Neural cell (in vitro differentiated cells): Measurements from ENCODE around the gene HADH. TPM values are rescaled to one million over a fixed set of nuclear protein-coding genes. Genes with fewer than 3 reads are reported as not detected.

Experiments used
- H2AFZ ChIP-seq: fragments of 200-600, 300-800 bp; sonication (generic), shearing (Covaris generic); 2 replicates; pipeline ENCODE4 v1.6.0; 2014; ENCODE audit warnings: low read depth, mild to moderate bottlenecking, antibody characterized with exemption, low read length, moderate library complexity
- H3F3A ChIP-seq: fragments of 200-600 bp; shearing (Covaris generic); 2 replicates; pipeline ENCODE4 v1.6.1; 2016; ENCODE audit warnings: mild to moderate bottlenecking, moderate library complexity, mixed read lengths, antibody characterized with exemption, low read length; ENCODE audit not compliant: insufficient read depth, poor library complexity, severe bottlenecking
- H3K27ac ChIP-seq: fragments of 200-600, 300-800 bp; sonication (generic), shearing (Covaris generic); 2 replicates; pipeline ENCODE4 v1.5.1; 2014; ENCODE audit warnings: mild to moderate bottlenecking, low read length, moderate library complexity
- H3K27me3 ChIP-seq: fragments of 300-800, 200-600 bp; sonication (generic), shearing (Covaris generic); 2 replicates; pipeline ENCODE4 v1.6.0; 2014; ENCODE audit warnings: mild to moderate bottlenecking, low read depth, low read length, moderate library complexity; ENCODE audit not compliant: insufficient read depth
- H3K36me3 ChIP-seq: fragments of 300-800, 200-600 bp; sonication (generic), shearing (Covaris generic); 2 replicates; pipeline ENCODE4 v1.5.1; 2014; ENCODE audit warnings: mild to moderate bottlenecking, antibody characterized with exemption, low read length, moderate library complexity; ENCODE audit not compliant: insufficient read depth
- H3K4me2 ChIP-seq: fragments of 300-800, 200-600 bp; sonication (generic), shearing (Covaris generic); 2 replicates; pipeline ENCODE4 v1.6.0; 2014; ENCODE audit warnings: mild to moderate bottlenecking, low read length
- H3K4me3 ChIP-seq: fragments of 300-800, 200-600 bp; sonication (generic), shearing (Covaris generic); 2 replicates; pipeline ENCODE4 v1.5.1; 2014; ENCODE audit warnings: mild to moderate bottlenecking, low read length, moderate library complexity
- H3K79me2 ChIP-seq: fragments of 200-600 bp; shearing (Covaris generic); replicated peaks from 2 replicates; pipeline ENCODE4 v1.6.0; 2014; ENCODE audit warnings: mild to moderate bottlenecking, low read length, moderate library complexity; ENCODE audit not compliant: insufficient read depth
- H3K9ac ChIP-seq: fragments of 300-800, 200-600 bp; sonication (generic), shearing (Covaris generic); 2 replicates; pipeline ENCODE4 v1.6.1; 2016; ENCODE audit warnings: mild to moderate bottlenecking, low read length, mixed read lengths
- H3K9me2 ChIP-seq: fragments of 200-600 bp; shearing (Covaris generic); 2 replicates; pipeline ENCODE4 v1.6.1; 2016; ENCODE audit warnings: mild to moderate bottlenecking, low read length, mixed read lengths; ENCODE audit not compliant: insufficient read depth
- H3K9me3 ChIP-seq: fragments of 200-600, 300-800 bp; sonication (generic), shearing (Covaris generic); 2 replicates; pipeline ENCODE4 v1.6.1; 2016; ENCODE audit warnings: mild to moderate bottlenecking, mixed run types, low read length, moderate library complexity, mixed read lengths
- H4K20me1 ChIP-seq: fragments of 200-600 bp; shearing (Covaris generic); 2 replicates; pipeline ENCODE4 v1.6.1; 2016; ENCODE audit warnings: mild to moderate bottlenecking, mixed run types; ENCODE audit not compliant: insufficient read depth
- EP300 ChIP-seq: fragments of 450-650 bp; conservative IDR thresholded peaks from 2 replicates; pipeline ENCODE4 v1.6.1; 2014; ENCODE audit warnings: antibody characterized with exemption, mild to moderate bottlenecking, moderate library complexity; ENCODE audit not compliant: poor library complexity, severe bottlenecking
- EZH2 ChIP-seq: fragments of 200-600, 300-800 bp; shearing (Covaris generic), sonication (generic); IDR thresholded peaks from 2 replicates; pipeline ENCODE4 v1.6.1; 2014; ENCODE audit warnings: antibody characterized with exemption, low read length, borderline replicate concordance, mild to moderate bottlenecking; ENCODE audit not compliant: insufficient read depth, poor library complexity, severe bottlenecking
- MXI1 ChIP-seq: fragments of 450-650 bp; conservative IDR thresholded peaks from 2 replicates; pipeline ENCODE4 v1.6.1; 2014; ENCODE audit warnings: antibody characterized with exemption, mild to moderate bottlenecking; ENCODE audit not compliant: poor library complexity, severe bottlenecking
- POLR2AphosphoS5 ChIP-seq: IDR thresholded peaks from 2 replicates; pipeline ENCODE4 v1.6.1; 2012
- RAD21 ChIP-seq: fragments of 450-650 bp; conservative IDR thresholded peaks from 2 replicates; pipeline ENCODE4 v1.6.1; 2014; ENCODE audit warnings: antibody characterized with exemption, mild to moderate bottlenecking, moderate library complexity
- SMC3 ChIP-seq: fragments of 450-650 bp; conservative IDR thresholded peaks from 2 replicates; pipeline ENCODE4 v1.6.1; 2014; ENCODE audit warnings: antibody characterized with exemption, mild to moderate bottlenecking, moderate library complexity; ENCODE audit not compliant: poor library complexity
- TAF1 ChIP-seq: IDR thresholded peaks from 2 replicates; pipeline ENCODE4 v1.6.1; 2012; ENCODE audit warnings: low read depth
- polyA plus RNA-seq: library from polyadenylated mRNA; depleted of rRNA; stranded (reverse); fragments of >200 nt; gene quantifications from 2 replicates; pipeline ENCODE4 v1.2.3, GENCODE V29; 2014
- TF ChIP-seq, protein P1 (sequence below): fragments of 450-650 bp; IDR thresholded peaks from 2 replicates; pipeline ENCODE4 v1.5.1; 2014; ENCODE audit warnings: antibody characterized with exemption, mild to moderate bottlenecking, moderate library complexity; ENCODE audit not compliant: poor library complexity, severe bottlenecking
- TF ChIP-seq, protein P2 (sequence below): IDR thresholded peaks from 2 replicates; pipeline ENCODE4 v1.6.1; 2012; ENCODE audit warnings: borderline replicate concordance

HADH gene
- polyA plus RNA-seq, 1 donor from 2014 or later = 25.7 TPM

DNA sequence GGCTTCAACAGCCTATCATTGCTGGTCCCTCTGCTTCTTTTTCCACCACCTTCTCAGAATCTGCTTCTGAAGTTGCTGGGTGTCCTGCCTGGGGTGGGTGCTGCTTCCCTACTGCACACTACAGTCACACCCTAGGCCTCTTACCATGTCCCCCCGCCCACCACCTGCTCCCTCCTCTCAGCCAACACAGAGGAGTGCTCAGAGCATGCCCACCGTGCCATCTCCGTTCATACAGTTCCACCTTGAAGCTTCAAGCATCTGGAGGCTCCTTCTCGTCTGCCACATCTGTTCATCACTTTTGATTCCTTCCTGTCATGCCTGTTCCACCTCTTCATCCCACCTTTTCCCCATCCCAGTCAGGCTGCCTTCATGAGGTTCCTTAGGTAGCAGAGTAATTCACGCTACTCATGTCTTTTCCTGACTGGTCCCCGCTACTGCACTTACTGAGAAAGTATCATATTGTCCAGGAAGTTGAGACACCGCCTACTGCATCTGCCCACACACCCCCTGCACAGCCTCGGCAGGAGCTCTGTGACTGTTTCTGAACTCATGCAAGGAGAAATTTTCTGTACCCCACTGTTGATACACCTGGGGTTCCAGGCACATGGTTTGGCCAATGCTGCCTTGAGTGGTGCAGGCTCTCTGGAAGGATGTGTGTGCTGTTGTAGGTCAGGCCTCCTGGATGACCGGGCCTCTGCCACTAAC, 39.5 kb downstream of the HADH start:
- peaks cover 5% of the 10 kb centered on the region for H3K36me3 ChIP-seq
- H3K9me3 ChIP-seq = no peaks in the 10 kb centered on the region
- H3K79me2 ChIP-seq = no peaks in the 10 kb centered on the region
- TF ChIP-seq, protein P1, sequence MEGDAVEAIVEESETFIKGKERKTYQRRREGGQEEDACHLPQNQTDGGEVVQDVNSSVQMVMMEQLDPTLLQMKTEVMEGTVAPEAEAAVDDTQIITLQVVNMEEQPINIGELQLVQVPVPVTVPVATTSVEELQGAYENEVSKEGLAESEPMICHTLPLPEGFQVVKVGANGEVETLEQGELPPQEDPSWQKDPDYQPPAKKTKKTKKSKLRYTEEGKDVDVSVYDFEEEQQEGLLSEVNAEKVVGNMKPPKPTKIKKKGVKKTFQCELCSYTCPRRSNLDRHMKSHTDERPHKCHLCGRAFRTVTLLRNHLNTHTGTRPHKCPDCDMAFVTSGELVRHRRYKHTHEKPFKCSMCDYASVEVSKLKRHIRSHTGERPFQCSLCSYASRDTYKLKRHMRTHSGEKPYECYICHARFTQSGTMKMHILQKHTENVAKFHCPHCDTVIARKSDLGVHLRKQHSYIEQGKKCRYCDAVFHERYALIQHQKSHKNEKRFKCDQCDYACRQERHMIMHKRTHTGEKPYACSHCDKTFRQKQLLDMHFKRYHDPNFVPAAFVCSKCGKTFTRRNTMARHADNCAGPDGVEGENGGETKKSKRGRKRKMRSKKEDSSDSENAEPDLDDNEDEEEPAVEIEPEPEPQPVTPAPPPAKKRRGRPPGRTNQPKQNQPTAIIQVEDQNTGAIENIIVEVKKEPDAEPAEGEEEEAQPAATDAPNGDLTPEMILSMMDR = no peak
- TF ChIP-seq EZH2 (no peak), POLR2AphosphoS5 (no peak), SMC3 (no peak), RAD21 (no peak), EP300 (no peak), TAF1 (no peak), MXI1 (no peak)
- TF ChIP-seq, protein P2, sequence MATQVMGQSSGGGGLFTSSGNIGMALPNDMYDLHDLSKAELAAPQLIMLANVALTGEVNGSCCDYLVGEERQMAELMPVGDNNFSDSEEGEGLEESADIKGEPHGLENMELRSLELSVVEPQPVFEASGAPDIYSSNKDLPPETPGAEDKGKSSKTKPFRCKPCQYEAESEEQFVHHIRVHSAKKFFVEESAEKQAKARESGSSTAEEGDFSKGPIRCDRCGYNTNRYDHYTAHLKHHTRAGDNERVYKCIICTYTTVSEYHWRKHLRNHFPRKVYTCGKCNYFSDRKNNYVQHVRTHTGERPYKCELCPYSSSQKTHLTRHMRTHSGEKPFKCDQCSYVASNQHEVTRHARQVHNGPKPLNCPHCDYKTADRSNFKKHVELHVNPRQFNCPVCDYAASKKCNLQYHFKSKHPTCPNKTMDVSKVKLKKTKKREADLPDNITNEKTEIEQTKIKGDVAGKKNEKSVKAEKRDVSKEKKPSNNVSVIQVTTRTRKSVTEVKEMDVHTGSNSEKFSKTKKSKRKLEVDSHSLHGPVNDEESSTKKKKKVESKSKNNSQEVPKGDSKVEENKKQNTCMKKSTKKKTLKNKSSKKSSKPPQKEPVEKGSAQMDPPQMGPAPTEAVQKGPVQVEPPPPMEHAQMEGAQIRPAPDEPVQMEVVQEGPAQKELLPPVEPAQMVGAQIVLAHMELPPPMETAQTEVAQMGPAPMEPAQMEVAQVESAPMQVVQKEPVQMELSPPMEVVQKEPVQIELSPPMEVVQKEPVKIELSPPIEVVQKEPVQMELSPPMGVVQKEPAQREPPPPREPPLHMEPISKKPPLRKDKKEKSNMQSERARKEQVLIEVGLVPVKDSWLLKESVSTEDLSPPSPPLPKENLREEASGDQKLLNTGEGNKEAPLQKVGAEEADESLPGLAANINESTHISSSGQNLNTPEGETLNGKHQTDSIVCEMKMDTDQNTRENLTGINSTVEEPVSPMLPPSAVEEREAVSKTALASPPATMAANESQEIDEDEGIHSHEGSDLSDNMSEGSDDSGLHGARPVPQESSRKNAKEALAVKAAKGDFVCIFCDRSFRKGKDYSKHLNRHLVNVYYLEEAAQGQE = no peak
- no peaks in the 10 kb centered on the region for H4K20me1 ChIP-seq
- no peak overlapping the region for H2AFZ ChIP-seq
- H3K4me2 ChIP-seq = no peak overlapping the region
- H3K27me3 ChIP-seq = no peaks in the 10 kb centered on the region
- H3K4me3 ChIP-seq = no peak overlapping the region
- H3K9me2 ChIP-seq = no peaks in the 10 kb centered on the region
- no peak overlapping the region for H3K9ac ChIP-seq
- H3K27ac ChIP-seq = no peak overlapping the region
- H3F3A ChIP-seq = no peaks in the 10 kb centered on the region

DNA sequence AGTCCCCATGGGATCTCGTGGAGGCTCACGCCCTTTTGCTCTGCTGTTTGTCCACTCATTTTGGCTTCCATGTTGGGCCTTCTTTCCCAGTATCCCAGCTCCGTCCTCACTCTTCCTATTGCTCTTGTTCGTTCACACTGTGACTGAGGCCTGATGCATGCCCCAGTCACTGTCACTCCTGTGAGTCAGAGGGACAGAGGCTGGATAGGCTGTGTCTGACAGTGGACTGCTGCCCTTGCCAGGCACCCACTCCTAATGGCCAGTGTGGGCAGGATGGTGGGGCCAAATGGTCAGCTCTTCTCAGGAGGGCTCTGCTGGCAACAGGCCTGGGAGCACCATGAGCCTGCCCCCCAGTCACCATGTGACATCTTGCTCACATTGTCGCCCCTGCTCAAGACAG, 40.0 kb downstream of the HADH start:
- no peak overlapping the region for H3K27ac ChIP-seq
- TF ChIP-seq TAF1 (no peak), MXI1 (no peak), RAD21 (no peak), POLR2AphosphoS5 (no peak), SMC3 (no peak), EP300 (no peak)
- TF ChIP-seq, protein P1 = no peak
- TF ChIP-seq, protein P2 = no peak
- no peak overlapping the region for H3K9ac ChIP-seq
- no peak overlapping the region for H3K4me2 ChIP-seq
- H3K79me2 ChIP-seq = no peaks in the 10 kb centered on the region
- H4K20me1 ChIP-seq = no peaks in the 10 kb centered on the region
- H3K9me3 ChIP-seq = no peaks in the 10 kb centered on the region
- no peaks in the 10 kb centered on the region for H3K36me3 ChIP-seq
- H3F3A ChIP-seq = no peaks in the 10 kb centered on the region
- no peaks in the 10 kb centered on the region for H3K9me2 ChIP-seq
- no peak overlapping the region for H3K4me3 ChIP-seq
- H2AFZ ChIP-seq = no peak overlapping the region
- H3K27me3 ChIP-seq = no peaks in the 10 kb centered on the region
